DND-41 (cell line): ENCODE data around the gene SF3A1.
A peak's percentile ranks its signal among the peaks of the same experiment; 100 is the strongest.

Experiments used
- ATAC-seq: fragments of 200-7000 bp; cut with Tn5 transposase; 3 replicates; pipeline ENCODE4 v1.9.1; 2021; ENCODE audit warnings: low read depth; ENCODE audit not compliant: insufficient read depth
- DNase-seq: peaks from one replicate; pipeline ENCODE4 v3.0.0-alpha.2; 2020
- H2AFZ ChIP-seq: 2 replicates; pipeline ENCODE4 v1.6.0; 2012; ENCODE audit warnings: low read depth, low read length
- H3K27ac ChIP-seq: 2 replicates; pipeline ENCODE4 v1.5.1; 2012; ENCODE audit warnings: low read length, inconsistent platforms
- H3K27me3 ChIP-seq: fragments of 200-600 bp; sonication (generic); 2 replicates; pipeline ENCODE4 v1.6.0; 2012; ENCODE audit warnings: low read length, mild to moderate bottlenecking, inconsistent platforms; ENCODE audit not compliant: insufficient read depth, poor library complexity
- H3K36me3 ChIP-seq: 2 replicates; pipeline ENCODE4 v1.5.1; 2012; ENCODE audit warnings: low read length, inconsistent platforms; ENCODE audit not compliant: insufficient read depth
- H3K4me1 ChIP-seq: 2 replicates; pipeline ENCODE4 v1.5.1; 2012; ENCODE audit warnings: mild to moderate bottlenecking, low read length; ENCODE audit not compliant: insufficient read depth
- H3K4me2 ChIP-seq: 2 replicates; pipeline ENCODE4 v1.6.0; 2012; ENCODE audit warnings: mild to moderate bottlenecking, moderate library complexity, low read length, inconsistent platforms; ENCODE audit not compliant: insufficient read depth
- H3K4me3 ChIP-seq, 2 experiments: fragments of 200-600 bp in 1 of 2; shearing (Covaris generic) in 1 of 2; 2 replicates each; pipeline ENCODE4 v1.5.1; 2012 to 2016; ENCODE audit warnings: inconsistent platforms in 2 of 2, low read length in 2 of 2, mild to moderate bottlenecking in 2 of 2, low read depth in 1 of 2, moderate library complexity in 1 of 2
- H3K79me2 ChIP-seq: 2 replicates; pipeline ENCODE4 v1.6.0; 2012; ENCODE audit warnings: low read length, inconsistent platforms; ENCODE audit not compliant: insufficient read depth
- H3K9ac ChIP-seq: 2 replicates; pipeline ENCODE4 v1.6.0; 2012; ENCODE audit warnings: low read depth, mild to moderate bottlenecking, inconsistent platforms, low read length, moderate library complexity
- H3K9me3 ChIP-seq: 2 replicates; pipeline ENCODE4 v1.5.1; 2012; ENCODE audit warnings: low read length, moderate library complexity, mild to moderate bottlenecking, inconsistent platforms; ENCODE audit not compliant: insufficient read depth, severe bottlenecking
- H4K20me1 ChIP-seq: 2 replicates; pipeline ENCODE4 v1.6.0; 2012; ENCODE audit warnings: low read length; ENCODE audit not compliant: insufficient read depth
- CTCF ChIP-seq: IDR thresholded peaks from 2 replicates; pipeline ENCODE4 v1.5.1; 2012; ENCODE audit warnings: borderline replicate concordance, low read length, moderate library complexity, mild to moderate bottlenecking; ENCODE audit not compliant: poor library complexity, severe bottlenecking; ENCODE audit errors: extremely low read depth
- EZH2 ChIP-seq: IDR thresholded peaks from 3 replicates; pipeline ENCODE4 v1.6.1; 2012; ENCODE audit warnings: borderline replicate concordance, low read depth, mild to moderate bottlenecking, moderate library complexity, low read length, inconsistent platforms; ENCODE audit not compliant: severe bottlenecking

The SF3A1 gene

GRCh38 chr22:30294830-30295229 is 61.9 kb downstream of the SF3A1 start:
- peaks cover 4% of the 10 kb centered on the region; the same call in 1 of the 2 replicates for H4K20me1 ChIP-seq
- DNase-seq (no peak), ATAC-seq (no peak)
- TF ChIP-seq CTCF = no peak
- no peak for TF ChIP-seq EZH2
- no peak overlapping the region for H3K9ac ChIP-seq
- peaks cover 26% of the 10 kb centered on the region for H3K4me1 ChIP-seq
- H3K27ac ChIP-seq = no peak overlapping the region
- no peak overlapping the region for H2AFZ ChIP-seq
- no peaks in the 10 kb centered on the region for H3K9me3 ChIP-seq
- peaks cover 14% of the 10 kb centered on the region for H3K79me2 ChIP-seq
- H3K4me2 ChIP-seq = no peak overlapping the region
- peaks cover 84% of the 10 kb centered on the region for H3K36me3 ChIP-seq
- H3K27me3 ChIP-seq = no peaks in the 10 kb centered on the region
- no peak overlapping the region for H3K4me3 ChIP-seq

GRCh38 chr22:30294066-30294465 is 62.6 kb downstream of the SF3A1 start:
- Histone ChIP-seq H3K27ac (peak overlapping the region; percentile 12; the same call in 1 of the 2 replicates), H3K9ac (no peak overlapping the region), H3K4me1 (peaks cover 31% of the 10 kb centered on the region)

GRCh38 chr22:30293026-30293425 is 63.7 kb downstream of the SF3A1 start:
- no peak overlapping the region for H3K9ac ChIP-seq
- H2AFZ ChIP-seq = no peak overlapping the region
- 0 out of 2 replicates have a peak overlapping the region, but pooled peaks have one; percentile 2 for H3K27ac ChIP-seq
- ATAC-seq (no peak), DNase-seq (no peak)
- peaks cover 67% of the 10 kb centered on the region for H3K36me3 ChIP-seq
- no peak overlapping the region for H3K4me3 ChIP-seq
- H3K79me2 ChIP-seq = peaks cover 13% of the 10 kb centered on the region
- no peak overlapping the region for H3K4me2 ChIP-seq
- TF ChIP-seq EZH2 (no peak), CTCF (no peak)
- no peaks in the 10 kb centered on the region for H3K9me3 ChIP-seq
- peaks cover 41% of the 10 kb centered on the region for H3K4me1 ChIP-seq
- H4K20me1 ChIP-seq = peaks cover 4% of the 10 kb centered on the region; the same call in 1 of the 2 replicates
- H3K27me3 ChIP-seq = no peaks in the 10 kb centered on the region

More at GRCh38 chr22:30294066-30294465, 62.6 kb downstream of the SF3A1 start:
- DNase-seq (no peak), ATAC-seq (no peak)
- H3K36me3 ChIP-seq = peaks cover 77% of the 10 kb centered on the region
- H3K4me2 ChIP-seq = no peak overlapping the region
- peaks cover 9% of the 10 kb centered on the region for H3K79me2 ChIP-seq
- H4K20me1 ChIP-seq = peaks cover 4% of the 10 kb centered on the region; the same call in 1 of the 2 replicates
- no peaks in the 10 kb centered on the region for H3K27me3 ChIP-seq
- H3K9me3 ChIP-seq = no peaks in the 10 kb centered on the region
- H2AFZ ChIP-seq = no peak overlapping the region
- TF ChIP-seq EZH2 (no peak), CTCF (no peak)
- no peak overlapping the region for H3K4me3 ChIP-seq
